Heart left ventricle (tissue), 16 donors: Measurements from ENCODE around the gene PTPRN2. TPM values are rescaled to one million over a fixed set of nuclear protein-coding genes. Genes with fewer than 3 reads are reported as not detected.

Source experiments
- ATAC-seq, 4 donors: fragments of 200-7000 bp; cut with Tn5 transposase; one replicate each; pipeline ENCODE4 v1.9.1; 2020 to 2022; ENCODE audit warnings: moderate library complexity in 4 of 4, mild to moderate bottlenecking in 3 of 4, moderate number of reproducible peaks in 1 of 4
- DNase-seq, 5 donors: peaks; one replicate each; pipeline ENCODE4 v3.0.0-alpha.2; 2020
- H3K27ac ChIP-seq, 12 donors: fragments of 200-600 bp; sonication (generic) in 4 of 12; one replicate each; pipeline versions ENCODE4 v1.5.0 to v1.8.0; 2016 to 2022; ENCODE audit warnings: mild to moderate bottlenecking in 2 of 12
- H3K27me3 ChIP-seq, 9 donors: fragments of 200-600 bp; sonication (generic) in 2 of 9; one replicate each; pipeline versions ENCODE4 v1.5.1 to v1.8.0; 2016 to 2022; ENCODE audit warnings: mild to moderate bottlenecking in 3 of 9
- H3K36me3 ChIP-seq, 9 donors: fragments of 200-600 bp; sonication (generic) in 2 of 9; one replicate each; pipeline versions ENCODE4 v1.5.0 to v1.8.0; 2018 to 2022; ENCODE audit warnings: mild to moderate bottlenecking in 2 of 9
- H3K4me1 ChIP-seq, 12 donors: fragments of 200-600 bp; sonication (generic) in 4 of 12; one replicate each; pipeline versions ENCODE4 v1.5.0 to v1.8.0; 2016 to 2022; ENCODE audit warnings: mild to moderate bottlenecking in 3 of 12
- H3K4me3 ChIP-seq, 12 donors: fragments of 200-600 bp; sonication (generic) in 4 of 12; one replicate each; pipeline versions ENCODE4 v1.5.0 to v1.8.0; 2017 to 2022; ENCODE audit warnings: mild to moderate bottlenecking in 9 of 12, moderate library complexity in 4 of 12
- H3K9me3 ChIP-seq, 12 donors: fragments of 200-600 bp; sonication (generic) in 4 of 12; one replicate each; pipeline versions ENCODE4 v1.5.0 to v1.8.0; 2016 to 2022; ENCODE audit warnings: mild to moderate bottlenecking in 1 of 12
- POLR2A ChIP-seq, 2 donors: fragments of 450-650 bp; IDR thresholded peaks; one replicate each; pipeline ENCODE4 v1.6.1; 2017; ENCODE audit warnings: antibody characterized with exemption in 2 of 2, mild to moderate bottlenecking in 2 of 2, moderate library complexity in 2 of 2
- WGBS, 4 donors: extraction: QIAGEN DNeasy Blood & Tissue Kit in 2 of 4; methylation state at CpG; one replicate each; pipeline versions ENCODE4 v1.1.5 to v1.1.7; 2013 to 2018; 5-methylcytosine and 5-hydroxymethylcytosine counted together
- intact Hi-C, 10 donors: fragments of 100-400 bp; cut with DNase I; formaldehyde crosslinking; loops; one replicate each; pipeline versions ENCODE4 v1.11.1 to v1.14.2; 2022
- polyA plus RNA-seq, 2 donors: library from polyadenylated mRNA; stranded (reverse); fragments of 200-250 nt; gene quantifications; one replicate each; pipeline ENCODE4 v1.2.3, GENCODE V29; 2013
- total RNA-seq, 9 donors: library from RNA; depleted of rRNA in 2 of 9; stranded (reverse); fragments of >200 nt in 2 of 9; fragmentation: NEBNext Ultra II Directional in 3 of 9; extraction: Animal tissue kit (Norgen Biotek cat#: 25700) in 3 of 9; gene quantifications; one replicate each; pipeline versions ENCODE4 v1.1.0 to v1.2.4, GENCODE V29; 2016 to 2023
- TF ChIP-seq, protein P1 (sequence below), 12 donors: fragments of 200-600 bp; sonication (generic) in 4 of 12; IDR thresholded peaks; one replicate each; pipeline versions ENCODE4 v1.5.0 to v1.8.0; 2018 to 2022; ENCODE audit warnings: antibody characterized with exemption in 12 of 12, mild to moderate bottlenecking in 5 of 12
- donor health status: ischemic (EF 13 %, LVEDD 7.1; RV severe dilation, severe dysfunction).
- donor health status: healthy with polysubstance abuse.
- donor health status: DM: no; HTN: yes; CAD: no.
- donor health status: DM: no; HTN: no; CAD: no.
- donor health status: ischemic (EF 25% LVEDD 6.9; RV normal size, moderate dysfunction).
- donor health status: ischemic (EF 25% LVEDD 5.7; RV mildly dilated, moderate dysfunction).
- donor health status: healthy.
- donor health status: DM: yes; HTN: yes; CAD: no.
- donor health status: ischemic (EF 35%, LVEDD 5.7; RV mildly dilated, moderate dysfunction).
- donor health status: nonischemic (EF 11% LVEDD 7.7; RV severe dilation, severe dysfunction).
- donor health status: DM: yes; HTN: yes; CAD: no.
- donor health status: PGD.
- donor health status: ischemic (EF 29% LVEDD 5.4; RV normal size, mild dysfunction).
- donor health status: nonischemic (EF 23%, LVEDD 6.1; RV moderate dilation, normal function).

Gene PTPRN2
- total and polyA plus RNA-seq, 11 donors = 0.61 to 2.3 (median 1.3) TPM

- no peak for ATAC-seq
- no peaks in the 10 kb centered on the region for H3K27me3 ChIP-seq
- H3K4me1 ChIP-seq = no peaks in the 10 kb centered on the region
- no peak overlapping the region for H3K4me3 ChIP-seq
- no peaks in the 10 kb centered on the region for H3K36me3 ChIP-seq
- no peak overlapping the region for H3K27ac ChIP-seq
- WGBS, 4 donors = 77 to 96% (median 89%) methylated on average over 10 to 14 of the region's 14 CpGs
- DNase-seq = no peak
- no peak for TF ChIP-seq POLR2A (IDR thresholded peaks at IDR 0.05)
- TF ChIP-seq, protein P1, sequence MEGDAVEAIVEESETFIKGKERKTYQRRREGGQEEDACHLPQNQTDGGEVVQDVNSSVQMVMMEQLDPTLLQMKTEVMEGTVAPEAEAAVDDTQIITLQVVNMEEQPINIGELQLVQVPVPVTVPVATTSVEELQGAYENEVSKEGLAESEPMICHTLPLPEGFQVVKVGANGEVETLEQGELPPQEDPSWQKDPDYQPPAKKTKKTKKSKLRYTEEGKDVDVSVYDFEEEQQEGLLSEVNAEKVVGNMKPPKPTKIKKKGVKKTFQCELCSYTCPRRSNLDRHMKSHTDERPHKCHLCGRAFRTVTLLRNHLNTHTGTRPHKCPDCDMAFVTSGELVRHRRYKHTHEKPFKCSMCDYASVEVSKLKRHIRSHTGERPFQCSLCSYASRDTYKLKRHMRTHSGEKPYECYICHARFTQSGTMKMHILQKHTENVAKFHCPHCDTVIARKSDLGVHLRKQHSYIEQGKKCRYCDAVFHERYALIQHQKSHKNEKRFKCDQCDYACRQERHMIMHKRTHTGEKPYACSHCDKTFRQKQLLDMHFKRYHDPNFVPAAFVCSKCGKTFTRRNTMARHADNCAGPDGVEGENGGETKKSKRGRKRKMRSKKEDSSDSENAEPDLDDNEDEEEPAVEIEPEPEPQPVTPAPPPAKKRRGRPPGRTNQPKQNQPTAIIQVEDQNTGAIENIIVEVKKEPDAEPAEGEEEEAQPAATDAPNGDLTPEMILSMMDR (IDR thresholded peaks at IDR 0.05) = no peak
- intact Hi-C loops = no loop called here
- peaks cover 0 to 34% (median 18%) of the 10 kb centered on the region in 12 donors for H3K9me3 ChIP-seq
Measured at GRCh38 chr7:158193446-158193845, 394.2 kb downstream of the PTPRN2 start.

DNA sequence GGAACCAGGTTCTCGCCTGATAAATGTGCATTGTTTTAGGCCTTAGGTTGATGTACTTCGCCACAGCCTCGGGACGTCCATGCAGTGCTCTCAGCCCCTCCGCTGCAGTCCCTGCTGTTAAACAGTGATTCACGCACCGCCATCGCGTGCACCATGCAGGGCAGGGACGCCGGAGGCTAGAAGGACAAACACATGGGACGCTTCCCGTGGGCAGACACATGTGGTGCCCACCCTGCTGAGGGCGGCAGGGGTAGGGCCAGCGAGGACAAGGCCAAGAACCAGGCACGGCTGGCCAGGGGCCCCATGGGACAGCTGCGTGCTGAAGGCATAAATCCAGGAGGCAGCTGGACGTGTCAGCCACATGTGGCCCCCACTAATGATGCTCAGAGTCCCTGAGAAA lies 394.7 kb downstream of the PTPRN2 start:
- DNase-seq = no peak
- intact Hi-C loops = no loop called here
- Histone ChIP-seq H3K27me3 (no peaks in the 10 kb centered on the region), H3K4me1 (no peaks in the 10 kb centered on the region), H3K9me3 (peaks cover 0 to 34% (median 18%) of the 10 kb centered on the region in 12 donors), H3K36me3 (no peaks in the 10 kb centered on the region), H3K4me3 (no peak overlapping the region), H3K27ac (no peak overlapping the region)
- WGBS, 4 donors = 82 to 90% (median 85%) methylated on average over 16 to 18 of the region's 18 CpGs
- TF ChIP-seq, protein P1 (IDR thresholded peaks at IDR 0.05) = no peak
- TF ChIP-seq POLR2A (IDR thresholded peaks at IDR 0.05) = no peak
- no peak for ATAC-seq

GRCh38 chr7:158192184-158192835 lies 395.3 kb downstream of the PTPRN2 start:
- ATAC-seq (no peak), DNase-seq (no peak)
- intact Hi-C loops = no loop called here
- peaks cover 0 to 31% (median 18%) of the 10 kb centered on the region in 12 donors for H3K9me3 ChIP-seq
- H3K4me1 ChIP-seq = no peaks in the 10 kb centered on the region
- 84 to 89% (median 86%) methylated on average over 23 to 28 of the region's 28 CpGs for whole genome bisulfite sequencing, 4 donors
- H3K27ac ChIP-seq = no peak overlapping the region
- H3K27me3 ChIP-seq = no peaks in the 10 kb centered on the region
- TF ChIP-seq POLR2A (IDR thresholded peaks at IDR 0.05) = no peak
- TF ChIP-seq, protein P1 (IDR thresholded peaks at IDR 0.05) = no peak
- no peak overlapping the region for H3K4me3 ChIP-seq
- no peaks in the 10 kb centered on the region for H3K36me3 ChIP-seq

GRCh38 chr7:158191671-158192070 lies 396.0 kb downstream of the PTPRN2 start:
- H3K27ac ChIP-seq = no peak overlapping the region
- intact Hi-C loops = no loop called here
- H3K27me3 ChIP-seq = no peaks in the 10 kb centered on the region
- no peak overlapping the region for H3K4me3 ChIP-seq
- no peaks in the 10 kb centered on the region for H3K36me3 ChIP-seq
- no peak for DNase-seq
- 90 to 92% (median 92%) methylated on average over 7 to 8 of the region's 8 CpGs for WGBS, 4 donors
- no peak for ATAC-seq
- TF ChIP-seq POLR2A (IDR thresholded peaks at IDR 0.05) = no peak
- TF ChIP-seq, protein P1 (IDR thresholded peaks at IDR 0.05) = no peak
- peaks cover 0 to 31% (median 15%) of the 10 kb centered on the region in 12 donors for H3K9me3 ChIP-seq
- H3K4me1 ChIP-seq = no peaks in the 10 kb centered on the region
